HL-60 (cell line): ENCODE data around the gene TEC.
"Not testable (repeated sequence)": the region's sequence is repeated elsewhere in the genome, so short reads cannot be mapped to it uniquely, and the experiment has no call there.

Source experiments
- DNase-seq, 2 experiments: peaks; one replicate each; pipeline ENCODE4 v3.0.0-alpha.2; 2010 to 2020; ENCODE audit warnings: low read depth in 1 of 2, low spot score in 1 of 2
- H3K27ac ChIP-seq: fragments of 250-450 bp; sonication (Bioruptor Pico); replicated peaks from 2 replicates; pipeline ENCODE4 v1.5.1; 2020; ENCODE audit warnings: mild to moderate bottlenecking, moderate library complexity
- H3K27me3 ChIP-seq: fragments of 250-450 bp; sonication (Bioruptor Pico); 2 replicates; pipeline ENCODE4 v1.5.1; 2021; ENCODE audit warnings: mild to moderate bottlenecking, moderate library complexity; ENCODE audit not compliant: insufficient read depth, poor library complexity, severe bottlenecking
- H3K4me3 ChIP-seq: replicated peaks from 2 replicates; pipeline ENCODE4 v1.5.1; 2011; ENCODE audit warnings: mild to moderate bottlenecking, control low read depth, low read length; ENCODE audit not compliant: insufficient read depth
- CTCF ChIP-seq: IDR thresholded peaks from one replicate; pipeline ENCODE4 v1.5.1; 2011; ENCODE audit warnings: low read length, control low read depth, inconsistent platforms; ENCODE audit not compliant: insufficient read depth
- GABPA ChIP-seq: IDR thresholded peaks from 2 replicates; pipeline ENCODE4 v1.6.1; 2012; ENCODE audit warnings: low read depth
- POLR2AphosphoS5 ChIP-seq: IDR thresholded peaks from 2 replicates; pipeline ENCODE4 v1.6.1; 2012; ENCODE audit warnings: low read depth
- REST ChIP-seq: IDR thresholded peaks from 2 replicates; pipeline ENCODE4 v1.6.1; 2012; ENCODE audit warnings: low read depth; ENCODE audit not compliant: insufficient replicate concordance
- SPI1 ChIP-seq: IDR thresholded peaks from 2 replicates; pipeline ENCODE4 v1.6.1; 2012; ENCODE audit warnings: low read depth, mild to moderate bottlenecking, borderline replicate concordance

TEC gene

DNA sequence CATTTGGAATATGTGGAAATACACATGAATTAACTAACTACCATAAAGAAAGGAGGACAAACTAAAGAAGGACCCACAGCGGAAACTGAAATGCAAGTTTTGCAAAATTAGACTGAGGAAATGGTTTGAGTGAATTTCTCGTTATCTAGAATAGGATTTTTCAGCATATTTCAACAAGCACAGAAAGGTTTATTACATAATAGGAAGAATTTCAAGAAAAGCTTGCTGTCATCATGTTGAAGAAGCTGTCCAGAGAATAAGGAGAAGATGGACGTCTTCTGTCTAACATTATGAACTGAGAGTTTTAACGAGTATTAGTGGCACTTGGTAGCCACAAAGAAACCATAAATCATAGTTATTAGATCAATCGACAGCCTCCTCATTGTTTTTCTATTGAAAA lies 45.0 kb downstream of the TEC start:
- H3K27me3 ChIP-seq, result no peaks in the 10 kb centered on the region
- TF ChIP-seq POLR2AphosphoS5 (no peak), CTCF (no peak), GABPA (no peak), SPI1 (no peak), REST (no peak)
- H3K4me3 ChIP-seq, result no peak overlapping the region
- H3K27ac ChIP-seq, result peak overlapping the region; percentile 42
- no peak for DNase-seq

- TF ChIP-seq CTCF (no peak), SPI1 (no peak), GABPA (no peak), REST (no peak), POLR2AphosphoS5 (no peak)
- DNase-seq, result no peak
- H3K4me3 ChIP-seq, result no peak overlapping the region
Measured at GRCh38 chr4:48223633-48224295, 45.9 kb downstream of the TEC start.

DNA sequence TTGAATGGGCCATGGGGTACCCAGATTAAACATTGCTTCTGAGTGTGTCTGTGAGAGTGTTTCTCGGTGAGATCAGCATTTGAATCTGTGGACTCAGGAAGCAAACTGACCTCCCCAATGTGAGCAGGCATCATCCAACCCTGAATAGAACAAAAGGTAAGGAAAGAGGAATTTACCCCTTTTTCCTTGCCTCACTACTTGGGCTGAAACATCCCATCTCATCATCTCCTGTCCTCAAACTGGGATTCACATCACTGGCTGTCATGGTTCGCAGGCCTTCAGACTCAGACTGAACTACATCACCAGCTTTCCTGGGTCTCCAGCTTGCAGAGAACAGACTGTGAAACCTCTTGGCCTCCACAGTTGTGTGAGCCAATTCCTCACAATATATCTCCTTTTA lies 47.1 kb downstream of the TEC start:
- Histone ChIP-seq H3K4me3 (no peak overlapping the region), H3K27ac (no peak overlapping the region), H3K27me3 (no peaks in the 10 kb centered on the region)
- DNase-seq, result no peak
- TF ChIP-seq REST (no peak), GABPA (no peak), SPI1 (no peak), POLR2AphosphoS5 (no peak), CTCF (no peak)

More at GRCh38 chr4:48223633-48224295, 45.9 kb downstream of the TEC start:
- Histone ChIP-seq H3K27me3 (no peaks in the 10 kb centered on the region), H3K27ac (no peak overlapping the region; the same call in 1 of the 2 replicates)

DNA sequence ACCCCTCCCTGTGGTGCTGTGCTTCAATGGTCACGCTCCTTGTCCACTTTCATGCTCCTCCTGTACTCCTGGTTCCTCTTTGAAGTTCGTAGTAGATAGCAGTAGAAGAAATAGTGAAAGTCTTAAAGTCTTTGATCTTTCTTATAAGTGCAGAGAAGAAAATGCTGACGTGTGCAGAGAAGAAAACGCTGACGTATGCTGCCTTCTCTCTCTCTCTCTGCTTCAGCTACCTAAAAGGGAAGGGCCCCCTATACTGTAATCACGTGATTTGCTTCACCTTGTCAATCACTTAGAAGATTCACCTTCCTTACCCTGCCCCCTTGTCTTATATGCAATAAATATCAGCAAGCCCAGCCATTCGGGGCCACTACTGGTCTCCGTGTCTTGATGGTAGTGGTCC lies 50.2 kb downstream of the TEC start:
- not testable (repeated sequence) for DNase-seq, H3K27me3 ChIP-seq, H3K27ac ChIP-seq, H3K4me3 ChIP-seq
